Mesenchymal stem cell (in vitro differentiated cells and primary cell): ENCODE results near the gene PALD1.

Experiments
- DNase-seq: peaks from one replicate; pipeline ENCODE4 v3.0.0-alpha.2; 2013
- H2AFZ ChIP-seq: one replicate; pipeline ENCODE4 v1.6.1; 2013; ENCODE audit warnings: low read depth, mild to moderate bottlenecking, control low read depth, inconsistent platforms, low read length, moderate library complexity
- H2AK5ac ChIP-seq: 2 replicates; pipeline ENCODE4 v1.6.1; 2013; ENCODE audit warnings: low read length, moderate library complexity, mild to moderate bottlenecking, inconsistent platforms; ENCODE audit not compliant: severe bottlenecking
- H2BK120ac ChIP-seq: one replicate; pipeline ENCODE4 v1.6.1; 2013; ENCODE audit warnings: low read depth, mild to moderate bottlenecking, inconsistent platforms, low read length, moderate library complexity
- H2BK12ac ChIP-seq, 2 experiments: one replicate each; pipeline ENCODE4 v1.6.1; 2013; ENCODE audit warnings: inconsistent platforms in 2 of 2, low read length in 2 of 2, mild to moderate bottlenecking in 2 of 2, moderate library complexity in 2 of 2, control low read depth in 1 of 2
- H2BK15ac ChIP-seq: one replicate; pipeline ENCODE4 v1.6.1; 2013; ENCODE audit warnings: mild to moderate bottlenecking, low read depth, inconsistent platforms; ENCODE audit not compliant: poor library complexity, severe bottlenecking
- H2BK5ac ChIP-seq: 2 replicates; pipeline ENCODE4 v1.6.1; 2013; ENCODE audit warnings: low read depth, mild to moderate bottlenecking, low read length, control low read depth, inconsistent platforms; ENCODE audit not compliant: poor library complexity, severe bottlenecking
- H3K14ac ChIP-seq, 2 experiments: one replicate each; pipeline ENCODE4 v1.6.1; 2013; ENCODE audit warnings: inconsistent platforms in 2 of 2, low read length in 2 of 2, control low read depth in 1 of 2, mild to moderate bottlenecking in 1 of 2, moderate library complexity in 1 of 2
- H3K18ac ChIP-seq, 2 experiments: one replicate each; pipeline ENCODE4 v1.6.1; 2013; ENCODE audit warnings: inconsistent platforms in 2 of 2, low read length in 2 of 2, control low read depth in 1 of 2, low read depth in 1 of 2, mild to moderate bottlenecking in 1 of 2
- H3K23ac ChIP-seq, 2 experiments: one replicate each; pipeline ENCODE4 v1.6.1; 2013; ENCODE audit warnings: inconsistent platforms in 2 of 2, low read length in 2 of 2, mild to moderate bottlenecking in 2 of 2, moderate library complexity in 2 of 2, control low read depth in 1 of 2
- H3K27ac ChIP-seq: 2 replicates; pipeline ENCODE4 v1.5.1; 2013; ENCODE audit warnings: mild to moderate bottlenecking, moderate library complexity, low read length, control low read depth, inconsistent platforms; ENCODE audit not compliant: poor library complexity, severe bottlenecking
- H3K27me3 ChIP-seq, 2 experiments: 2 replicates each; pipeline versions ENCODE4 v1.6.1 to v1.7.0; 2013; ENCODE audit warnings: low read length in 2 of 2, mild to moderate bottlenecking in 2 of 2, moderate library complexity in 2 of 2, control low read depth in 1 of 2, inconsistent platforms in 1 of 2; ENCODE audit not compliant: control insufficient read depth in 1 of 2, insufficient read depth in 1 of 2
- H3K36me3 ChIP-seq, 2 experiments: 2 replicates each; pipeline versions ENCODE4 v1.6.1 to v1.7.0; 2013; ENCODE audit warnings: low read length in 2 of 2, control low read depth in 1 of 2, inconsistent platforms in 1 of 2, low read depth in 1 of 2, mild to moderate bottlenecking in 1 of 2; ENCODE audit not compliant: insufficient read depth in 2 of 2, control insufficient read depth in 1 of 2
- H3K4ac ChIP-seq, 2 experiments: one replicate each; pipeline ENCODE4 v1.6.1; 2013; ENCODE audit warnings: inconsistent platforms in 2 of 2, low read length in 2 of 2, mild to moderate bottlenecking in 2 of 2, moderate library complexity in 2 of 2, control low read depth in 1 of 2, low read depth in 1 of 2
- H3K4me1 ChIP-seq: 2 replicates; pipeline ENCODE4 v1.6.1; 2013; ENCODE audit warnings: low read depth, low read length, control low read depth; ENCODE audit not compliant: control insufficient read depth, insufficient read depth
- H3K4me2 ChIP-seq: 2 replicates; pipeline ENCODE4 v1.6.1; 2013; ENCODE audit warnings: low read length, mild to moderate bottlenecking, inconsistent platforms; ENCODE audit not compliant: poor library complexity, severe bottlenecking
- H3K4me3 ChIP-seq, 2 experiments: 2 replicates each; pipeline versions ENCODE4 v1.5.1 to v1.7.0; 2013; ENCODE audit warnings: low read length in 2 of 2, mild to moderate bottlenecking in 2 of 2, control low read depth in 1 of 2, low read depth in 1 of 2; ENCODE audit not compliant: insufficient read depth in 1 of 2
- H3K79me1 ChIP-seq: replicated peaks from 2 replicates; pipeline ENCODE4 v1.6.1; 2013; ENCODE audit warnings: mild to moderate bottlenecking, control low read depth, low read length, inconsistent platforms; ENCODE audit not compliant: poor library complexity, severe bottlenecking
- H3K9ac ChIP-seq: 2 replicates; pipeline ENCODE4 v1.7.0; 2013; ENCODE audit warnings: mild to moderate bottlenecking, low read length, moderate library complexity
- H3K9me3 ChIP-seq: 2 replicates; pipeline ENCODE4 v1.7.0; 2013; ENCODE audit warnings: mild to moderate bottlenecking, low read length; ENCODE audit not compliant: control insufficient read depth
- H4K8ac ChIP-seq: one replicate; pipeline ENCODE4 v1.6.1; 2013; ENCODE audit warnings: inconsistent platforms, mild to moderate bottlenecking, low read length, moderate library complexity
- H4K91ac ChIP-seq: one replicate; pipeline ENCODE4 v1.6.1; 2013; ENCODE audit warnings: mild to moderate bottlenecking, low read length, inconsistent platforms
- WGBS: methylation state at CpG from one replicate; pipeline ENCODE4 v1.1.7; 2013; ENCODE audit warnings: mixed read lengths; 5-methylcytosine and 5-hydroxymethylcytosine counted together

Gene PALD1

GRCh38 chr10:70594161-70594560 is 115.6 kb downstream of the PALD1 start:
- no peak overlapping the region for H3K27ac ChIP-seq
- no peak for DNase-seq
- H3K4me1 ChIP-seq = peaks cover 3% of the 10 kb centered on the region
- no peak overlapping the region for H4K91ac ChIP-seq
- H3K79me1 ChIP-seq = no peaks in the 10 kb centered on the region
- H3K4me2 ChIP-seq = no peak overlapping the region
- no peaks in the 10 kb centered on the region for H3K9me3 ChIP-seq
- no peak overlapping the region for H3K18ac ChIP-seq
- no peak overlapping the region for H2BK5ac ChIP-seq
- WGBS = 88% methylated on average over 3 of the region's 3 CpGs
- no peaks in the 10 kb centered on the region for H3K36me3 ChIP-seq
- H2BK12ac ChIP-seq = no peak overlapping the region
- no peak overlapping the region for H3K4ac ChIP-seq
- H3K14ac ChIP-seq = no peak overlapping the region
- H2BK120ac ChIP-seq = no peak overlapping the region
- H3K27me3 ChIP-seq = peaks cover 9 to 32% of the 10 kb centered on the region in 2 experiments
- no peak overlapping the region for H2BK15ac ChIP-seq
- no peak overlapping the region for H2AK5ac ChIP-seq
- H3K23ac ChIP-seq = no peak overlapping the region
- H3K4me3 ChIP-seq = no peak overlapping the region
- H2AFZ ChIP-seq = no peak overlapping the region
- H4K8ac ChIP-seq = no peak overlapping the region
- H3K9ac ChIP-seq = no peak overlapping the region

DNA sequence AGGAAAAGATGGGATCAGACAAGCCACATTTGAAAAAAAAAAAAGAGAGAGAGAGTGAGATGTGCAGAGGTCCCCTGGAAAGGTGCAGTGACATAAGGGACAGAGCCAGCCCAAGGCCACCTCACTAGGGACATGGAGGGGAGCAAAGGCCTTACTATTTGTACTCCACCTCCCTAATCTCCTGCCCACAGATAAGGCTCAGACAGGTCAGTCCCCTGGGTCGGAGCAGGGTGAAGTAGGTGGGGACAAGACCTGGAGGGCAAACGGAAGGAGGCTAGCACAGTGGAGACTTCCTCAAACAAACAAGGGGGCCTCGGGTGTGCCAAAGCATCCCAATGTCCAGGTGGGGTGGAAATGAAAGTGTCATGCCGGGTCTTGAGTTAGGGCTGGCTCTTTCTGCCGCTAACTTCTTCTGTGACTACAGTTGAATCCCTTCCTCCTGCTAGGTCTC is 117.0 kb downstream of the PALD1 start:
- H3K79me1 ChIP-seq = no peaks in the 10 kb centered on the region
- H3K14ac ChIP-seq = no peak overlapping the region
- H3K27ac ChIP-seq = no peak overlapping the region
- H2BK15ac ChIP-seq = no peak overlapping the region
- no peak overlapping the region for H2AFZ ChIP-seq
- H2BK120ac ChIP-seq = no peak overlapping the region
- H3K18ac ChIP-seq = no peak overlapping the region
- H2BK5ac ChIP-seq = no peak overlapping the region
- no peak overlapping the region for H3K23ac ChIP-seq
- 91% methylated on average over 4 of the region's 5 CpGs for WGBS
- H3K9me3 ChIP-seq = no peaks in the 10 kb centered on the region
- H2BK12ac ChIP-seq = no peak overlapping the region
- H3K4me3 ChIP-seq = no peak overlapping the region
- H3K36me3 ChIP-seq = peaks cover 0 to 4% of the 10 kb centered on the region in 2 experiments
- peaks cover 9 to 32% of the 10 kb centered on the region in 2 experiments for H3K27me3 ChIP-seq
- H2AK5ac ChIP-seq = no peak overlapping the region
- no peak overlapping the region for H4K8ac ChIP-seq
- H3K4ac ChIP-seq = no peak overlapping the region
- H3K4me1 ChIP-seq = peaks cover 3% of the 10 kb centered on the region
- H3K4me2 ChIP-seq = no peak overlapping the region
- no peak overlapping the region for H4K91ac ChIP-seq
- no peak overlapping the region for H3K9ac ChIP-seq
- no peak for DNase-seq

- H3K79me1 ChIP-seq = no peaks in the 10 kb centered on the region
- H3K9ac ChIP-seq = no peak overlapping the region
- peaks cover 9 to 32% of the 10 kb centered on the region in 2 experiments for H3K27me3 ChIP-seq
- H3K18ac ChIP-seq = no peak overlapping the region
- 88% methylated on average over 14 of the region's 14 CpGs for WGBS
- no peak overlapping the region for H2AFZ ChIP-seq
- H3K4ac ChIP-seq = no peak overlapping the region
- H3K4me3 ChIP-seq = no peak overlapping the region
- no peak overlapping the region for H2AK5ac ChIP-seq
- H3K36me3 ChIP-seq = peaks cover 0 to 4% of the 10 kb centered on the region in 2 experiments
- no peak overlapping the region for H2BK5ac ChIP-seq
- no peak overlapping the region for H3K23ac ChIP-seq
- no peaks in the 10 kb centered on the region for H3K9me3 ChIP-seq
- H3K4me1 ChIP-seq = peaks cover 2% of the 10 kb centered on the region
- H4K91ac ChIP-seq = no peak overlapping the region
- no peak overlapping the region for H4K8ac ChIP-seq
- no peak overlapping the region for H2BK120ac ChIP-seq
- no peak overlapping the region for H3K14ac ChIP-seq
- no peak for DNase-seq
- H2BK15ac ChIP-seq = no peak overlapping the region
- H3K27ac ChIP-seq = no peak overlapping the region
- no peak overlapping the region for H2BK12ac ChIP-seq
- H3K4me2 ChIP-seq = no peak overlapping the region
Measured at GRCh38 chr10:70596110-70596798, 117.7 kb downstream of the PALD1 start.

GRCh38 chr10:70596860-70597809 is 118.6 kb downstream of the PALD1 start:
- Histone ChIP-seq H2AK5ac (no peak overlapping the region), H2BK120ac (no peak overlapping the region), H3K4ac (no peak overlapping the region), H3K4me1 (peaks cover 2% of the 10 kb centered on the region), H3K27me3 (peaks cover 9 to 24% of the 10 kb centered on the region in 2 experiments), H4K8ac (no peak overlapping the region), H2BK12ac (no peak overlapping the region), H2AFZ (no peak overlapping the region), H3K9ac (no peak overlapping the region), H3K27ac (no peak overlapping the region), H2BK15ac (no peak overlapping the region), H3K9me3 (no peaks in the 10 kb centered on the region), H3K14ac (no peak overlapping the region), H4K91ac (no peak overlapping the region), H3K36me3 (peaks cover 0 to 4% of the 10 kb centered on the region in 2 experiments), H2BK5ac (no peak overlapping the region), H3K18ac (no peak overlapping the region), H3K79me1 (no peaks in the 10 kb centered on the region), H3K4me2 (no peak overlapping the region), H3K4me3 (no peak overlapping the region), H3K23ac (no peak overlapping the region)
- 80% methylated on average over 8 of the region's 8 CpGs for WGBS
- DNase-seq = no peak
